ENCODE results near the gene ACOXL. TPM values are rescaled to one million over a fixed set of nuclear protein-coding genes. Genes with fewer than 3 reads are reported as not detected.
A peak's percentile ranks its signal among the peaks of the same experiment; 100 is the strongest.

ACOXL gene
- total and polyA plus RNA-seq, 4 donors, result 4.4 to 32.8 (median 12.2) TPM

- no peak overlapping the region for H3K9ac ChIP-seq (ENCODE audit: insufficient read depth in 1 of 2, low read length in 2 of 2)
- 0% methylated on average over 79 to 80 of the region's 80 CpGs for WGBS, 2 donors
- H3K27me3 ChIP-seq (ENCODE audit: control insufficient read depth in 3 of 3, insufficient read depth in 3 of 3, low read length in 2 of 3), result peaks cover 0 to 31% (median 25%) of the 10 kb centered on the region in 3 donors
- no peaks in the 10 kb centered on the region for H3K9me3 ChIP-seq (ENCODE audit: control insufficient read depth in 4 of 4, insufficient read depth in 3 of 4, low read length in 3 of 4)
- ATAC-seq (ENCODE audit: insufficient read depth, low FRiP score) (no peak), DNase-seq (peak; percentile 56 to 66 (median 57))
- peak overlapping the region; percentile 60 to 85 for H3K27ac ChIP-seq (ENCODE audit: low read depth in 1 of 2, low read length in 1 of 2)
- peaks cover 0 to 67% (median 5%) of the 10 kb centered on the region in 5 donors for H3K4me1 ChIP-seq (ENCODE audit: control insufficient read depth in 5 of 5, insufficient read depth in 5 of 5, low read length in 5 of 5)
- TF ChIP-seq, protein P1, sequence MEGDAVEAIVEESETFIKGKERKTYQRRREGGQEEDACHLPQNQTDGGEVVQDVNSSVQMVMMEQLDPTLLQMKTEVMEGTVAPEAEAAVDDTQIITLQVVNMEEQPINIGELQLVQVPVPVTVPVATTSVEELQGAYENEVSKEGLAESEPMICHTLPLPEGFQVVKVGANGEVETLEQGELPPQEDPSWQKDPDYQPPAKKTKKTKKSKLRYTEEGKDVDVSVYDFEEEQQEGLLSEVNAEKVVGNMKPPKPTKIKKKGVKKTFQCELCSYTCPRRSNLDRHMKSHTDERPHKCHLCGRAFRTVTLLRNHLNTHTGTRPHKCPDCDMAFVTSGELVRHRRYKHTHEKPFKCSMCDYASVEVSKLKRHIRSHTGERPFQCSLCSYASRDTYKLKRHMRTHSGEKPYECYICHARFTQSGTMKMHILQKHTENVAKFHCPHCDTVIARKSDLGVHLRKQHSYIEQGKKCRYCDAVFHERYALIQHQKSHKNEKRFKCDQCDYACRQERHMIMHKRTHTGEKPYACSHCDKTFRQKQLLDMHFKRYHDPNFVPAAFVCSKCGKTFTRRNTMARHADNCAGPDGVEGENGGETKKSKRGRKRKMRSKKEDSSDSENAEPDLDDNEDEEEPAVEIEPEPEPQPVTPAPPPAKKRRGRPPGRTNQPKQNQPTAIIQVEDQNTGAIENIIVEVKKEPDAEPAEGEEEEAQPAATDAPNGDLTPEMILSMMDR (IDR thresholded peaks at IDR 0.05; ENCODE audit: control extremely low read depth, extremely low read depth), result no peak
- peak overlapping the region; percentile 83 for H3K4me3 ChIP-seq
- peaks cover 3 to 20% (median 13%) of the 10 kb centered on the region in 4 donors for H3K36me3 ChIP-seq (ENCODE audit: control insufficient read depth in 4 of 4, insufficient read depth in 4 of 4, low read length in 4 of 4)
Measured at GRCh38 chr2:111121028-111121827, 388.9 kb downstream of the ACOXL start.

GRCh38 chr2:111121828-111122630 lies 389.7 kb downstream of the ACOXL start:
- peaks cover 0 to 71% (median 5%) of the 10 kb centered on the region in 5 donors for H3K4me1 ChIP-seq (ENCODE audit: control insufficient read depth in 5 of 5, insufficient read depth in 5 of 5, low read length in 5 of 5)
- H3K4me3 ChIP-seq, result peak overlapping the region; percentile 83
- H3K9me3 ChIP-seq (ENCODE audit: control insufficient read depth in 4 of 4, insufficient read depth in 3 of 4, low read length in 3 of 4), result no peaks in the 10 kb centered on the region
- H3K9ac ChIP-seq (ENCODE audit: insufficient read depth in 1 of 2, low read length in 2 of 2), result peak overlapping the region; percentile 42 to 49
- ATAC-seq (ENCODE audit: insufficient read depth, low FRiP score) (peak; percentile 70), DNase-seq (peak; percentile 89 to 97 (median 93))
- WGBS, 2 donors, result 1% methylated on average over 85 to 93 of the region's 93 CpGs
- H3K27me3 ChIP-seq (ENCODE audit: control insufficient read depth in 3 of 3, insufficient read depth in 3 of 3, low read length in 2 of 3), result peaks cover 0 to 24% (median 21%) of the 10 kb centered on the region in 3 donors
- peak overlapping the region; percentile 81 to 85 for H3K27ac ChIP-seq (ENCODE audit: low read depth in 1 of 2, low read length in 1 of 2)
- H3K36me3 ChIP-seq (ENCODE audit: control insufficient read depth in 4 of 4, insufficient read depth in 4 of 4, low read length in 4 of 4), result peaks cover 3 to 20% (median 13%) of the 10 kb centered on the region in 4 donors
- TF ChIP-seq, protein P1 (IDR thresholded peaks at IDR 0.05; ENCODE audit: control extremely low read depth, extremely low read depth), result no peak

- peak overlapping the region; percentile 85 to 91 for H3K27ac ChIP-seq (ENCODE audit: low read depth in 1 of 2, low read length in 1 of 2)
- peak overlapping the region; percentile 83 for H3K4me3 ChIP-seq
- TF ChIP-seq, protein P1 (IDR thresholded peaks at IDR 0.05; ENCODE audit: control extremely low read depth, extremely low read depth), result no peak
- peaks cover 0 to 21% (median 17%) of the 10 kb centered on the region in 3 donors for H3K27me3 ChIP-seq (ENCODE audit: control insufficient read depth in 3 of 3, insufficient read depth in 3 of 3, low read length in 2 of 3)
- H3K4me1 ChIP-seq (ENCODE audit: control insufficient read depth in 5 of 5, insufficient read depth in 5 of 5, low read length in 5 of 5), result peaks cover 0 to 66% (median 5%) of the 10 kb centered on the region in 5 donors
- no peak for ATAC-seq (ENCODE audit: insufficient read depth, low FRiP score)
- peaks cover 3 to 20% (median 14%) of the 10 kb centered on the region in 4 donors for H3K36me3 ChIP-seq (ENCODE audit: control insufficient read depth in 4 of 4, insufficient read depth in 4 of 4, low read length in 4 of 4)
- WGBS, 2 donors, result 0 to 1% methylated on average over 64 to 92 of the region's 92 CpGs
- H3K9me3 ChIP-seq (ENCODE audit: control insufficient read depth in 4 of 4, insufficient read depth in 3 of 4, low read length in 3 of 4), result no peaks in the 10 kb centered on the region
- peak; percentile 90 to 94 (median 93) for DNase-seq
- H3K9ac ChIP-seq (ENCODE audit: insufficient read depth in 1 of 2, low read length in 2 of 2), result peak overlapping the region; percentile 82 to 91
Measured at GRCh38 chr2:111122631-111123421, 390.5 kb downstream of the ACOXL start.

All from lung (tissue), 12 donors.